K562 (cell line): ENCODE results near the gene SLC4A2. TPM values are rescaled to one million over a fixed set of nuclear protein-coding genes. Genes with fewer than 3 reads are reported as not detected.

Source experiments
- BACH1 ChIP-seq: fragments of 200-800 bp; sonication (Bioruptor generic); IDR thresholded peaks from 2 replicates; pipeline ENCODE4 v1.6.1; 2016; ENCODE audit warnings: missing genetic modification characterization, missing compliant biosample characterization
- CBFB ChIP-seq: sonication (generic); formaldehyde crosslinking; IDR thresholded peaks from 2 replicates; pipeline ENCODE4 v1.4.0; 2020; ENCODE audit warnings: mild to moderate bottlenecking, missing genetic modification reagents
- FOXK1 ChIP-seq: sonication (generic); formaldehyde crosslinking; IDR thresholded peaks from 2 replicates; pipeline ENCODE4 v1.8.0; 2022; ENCODE audit warnings: missing genetic modification reagents, mild to moderate bottlenecking, borderline replicate concordance
- HNRNPLL ChIP-seq: fragments of 200-400 bp; formaldehyde crosslinking; IDR thresholded peaks from 2 replicates; pipeline ENCODE4 v1.6.1; 2017; ENCODE audit warnings: low read length, low read depth, mild to moderate bottlenecking; ENCODE audit not compliant: poor library complexity, severe bottlenecking
- MCM3 ChIP-seq: fragments of 450-650 bp; IDR thresholded peaks from 2 replicates; pipeline ENCODE4 v1.6.1; 2016
- NBN ChIP-seq: fragments of 450-650 bp; IDR thresholded peaks from 2 replicates; pipeline ENCODE4 v1.6.1; 2016; ENCODE audit warnings: low read depth, mild to moderate bottlenecking
- RBM39 ChIP-seq: fragments of 200-400 bp; formaldehyde crosslinking; optimal IDR thresholded peaks from 2 replicates; pipeline ENCODE3; 2018; ENCODE audit warnings: low read depth, low read length
- ZFP1 ChIP-seq: fragments of 450-650 bp; formaldehyde crosslinking; IDR thresholded peaks from 2 replicates; pipeline ENCODE4 v1.4.0; 2020; ENCODE audit warnings: mild to moderate bottlenecking, mixed read lengths
- polyA plus RNA-seq, 8 experiments: library from polyadenylated mRNA; depleted of rRNA in 4 of 8; stranded (reverse) in 5 of 8; unstranded in 3 of 8; fragments of >200 nt; fragmentation: Nextera tagmentation in 2 of 8; fragmentation: Illumina TruSeq in 1 of 8; extraction: Ambion mirVana in 2 of 8; extraction: Trizol in 1 of 8; gene quantifications; 2 replicates each; pipeline versions ENCODE4 v1.2.1 to v1.2.3, GENCODE V29; 2011 to 2014; ENCODE audit warnings: inconsistent platforms in 1 of 8, missing spikeins in 1 of 8
- total RNA-seq, 7 experiments: library from RNA; depleted of rRNA in 6 of 7; stranded (reverse); fragments of >200 nt in 6 of 7; fragmentation: Illumina TruSeq in 2 of 7; extraction: Trizol in 2 of 7; gene quantifications; 2 replicates each; pipeline versions ENCODE4 v1.2.1 to v1.2.3, GENCODE V29; 2011 to 2021; ENCODE audit warnings: low replicate concordance in 1 of 7
- TF ChIP-seq, protein P1 (sequence below), 3 experiments: IDR thresholded peaks in 2 of 3; conservative IDR thresholded peaks in 1 of 3; 2 replicates each; pipeline ENCODE4 v1.5.1; 2011 to 2012; ENCODE audit warnings: low read length in 3 of 3, mild to moderate bottlenecking in 3 of 3, control low read depth in 2 of 3, improper control_type of control experiment in 1 of 3, inconsistent platforms in 1 of 3, low read depth in 1 of 3, mixed read lengths in 1 of 3, moderate library complexity in 1 of 3; ENCODE audit not compliant: insufficient read depth in 2 of 3
- TF ChIP-seq, protein P2 (sequence below), 2 experiments: fragments of 450-650 bp; IDR thresholded peaks; 2 replicates each; pipeline ENCODE4 v1.6.1; 2018; ENCODE audit warnings: mild to moderate bottlenecking in 2 of 2, low read depth in 1 of 2; ENCODE audit not compliant: partially characterized antibody in 2 of 2
- TF ChIP-seq, protein P3 (sequence below), 2 experiments: fragments of 450-650 bp in 1 of 2; sonication (generic) in 1 of 2; formaldehyde crosslinking; conservative IDR thresholded peaks; 2 replicates each; pipeline versions ENCODE4 v1.4.0 to v1.8.1; 2020 to 2022; ENCODE audit warnings: mild to moderate bottlenecking in 1 of 2, missing genetic modification reagents in 1 of 2
- TF ChIP-seq, protein P4 (sequence below): sonication (generic); formaldehyde crosslinking; IDR thresholded peaks from 2 replicates; pipeline ENCODE4 v1.4.0; 2020; ENCODE audit warnings: mild to moderate bottlenecking, missing genetic modification reagents
- TF ChIP-seq, protein P5 (sequence below): fragments of 450-650 bp; formaldehyde crosslinking; IDR thresholded peaks from 2 replicates; pipeline ENCODE4 v1.4.0; 2020; ENCODE audit warnings: mild to moderate bottlenecking, moderate library complexity

Gene SLC4A2
- total and polyA plus RNA-seq, 9 of the 15 experiments (the other 6 are each of a cell fraction or from before 2014, with no cell fraction given): 11.4 to 375 (median 130) TPM

DNA sequence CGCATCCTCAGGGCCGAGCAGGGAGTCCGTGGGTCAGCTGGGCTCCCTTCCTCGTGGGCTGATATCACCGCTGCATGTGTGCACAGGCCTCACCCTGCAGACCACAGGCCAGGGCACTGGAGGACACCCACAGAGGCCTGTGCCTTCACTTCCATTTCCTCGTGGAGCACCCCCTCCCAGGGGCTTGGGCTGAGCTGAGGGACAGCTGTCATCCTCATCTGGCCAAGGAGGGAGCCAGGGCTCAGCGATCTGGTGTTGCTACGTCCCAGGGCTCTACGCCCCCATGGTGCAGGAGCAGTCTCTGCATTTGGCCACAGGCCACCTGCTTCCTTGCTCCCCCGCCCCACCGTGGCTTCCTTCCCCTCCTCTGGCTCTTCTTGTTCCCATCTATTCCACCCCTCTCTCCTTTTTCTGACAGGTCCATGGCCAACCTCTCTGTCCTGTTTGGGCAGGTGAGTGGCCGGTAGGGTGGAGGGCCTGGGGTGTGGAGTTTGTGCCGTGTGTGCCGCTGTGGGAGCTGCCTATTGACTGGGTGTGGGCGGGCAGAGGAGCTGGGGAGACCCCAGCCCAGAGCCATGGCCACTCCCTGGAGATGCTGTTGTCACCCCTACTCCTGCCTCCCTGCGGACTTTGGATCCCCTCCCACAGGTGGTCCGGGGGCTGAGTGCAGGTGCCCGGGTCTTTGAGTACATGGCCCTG, 19.4 kb upstream of the SLC4A2 start (continued):
- TF ChIP-seq FOXK1 (CRISPR knock-in tag): peak; percentile 67; the same call in 1 of the 2 replicates
- TF ChIP-seq BACH1 (tag): no peak
- TF ChIP-seq, protein P1, sequence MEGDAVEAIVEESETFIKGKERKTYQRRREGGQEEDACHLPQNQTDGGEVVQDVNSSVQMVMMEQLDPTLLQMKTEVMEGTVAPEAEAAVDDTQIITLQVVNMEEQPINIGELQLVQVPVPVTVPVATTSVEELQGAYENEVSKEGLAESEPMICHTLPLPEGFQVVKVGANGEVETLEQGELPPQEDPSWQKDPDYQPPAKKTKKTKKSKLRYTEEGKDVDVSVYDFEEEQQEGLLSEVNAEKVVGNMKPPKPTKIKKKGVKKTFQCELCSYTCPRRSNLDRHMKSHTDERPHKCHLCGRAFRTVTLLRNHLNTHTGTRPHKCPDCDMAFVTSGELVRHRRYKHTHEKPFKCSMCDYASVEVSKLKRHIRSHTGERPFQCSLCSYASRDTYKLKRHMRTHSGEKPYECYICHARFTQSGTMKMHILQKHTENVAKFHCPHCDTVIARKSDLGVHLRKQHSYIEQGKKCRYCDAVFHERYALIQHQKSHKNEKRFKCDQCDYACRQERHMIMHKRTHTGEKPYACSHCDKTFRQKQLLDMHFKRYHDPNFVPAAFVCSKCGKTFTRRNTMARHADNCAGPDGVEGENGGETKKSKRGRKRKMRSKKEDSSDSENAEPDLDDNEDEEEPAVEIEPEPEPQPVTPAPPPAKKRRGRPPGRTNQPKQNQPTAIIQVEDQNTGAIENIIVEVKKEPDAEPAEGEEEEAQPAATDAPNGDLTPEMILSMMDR (IDR thresholded peaks at IDR 0.05 in 2 of 3, conservative IDR thresholded peaks at IDR 0.05 in 1 of 3; ENCODE audit: insufficient read depth in 2 of 3, low read depth in 1 of 3, low read length in 3 of 3): peak in 1 of 3 experiments; percentile 11; a peak in 1 of 6 replicates
- peak; percentile 25 for TF ChIP-seq HNRNPLL
- TF ChIP-seq, protein P2, sequence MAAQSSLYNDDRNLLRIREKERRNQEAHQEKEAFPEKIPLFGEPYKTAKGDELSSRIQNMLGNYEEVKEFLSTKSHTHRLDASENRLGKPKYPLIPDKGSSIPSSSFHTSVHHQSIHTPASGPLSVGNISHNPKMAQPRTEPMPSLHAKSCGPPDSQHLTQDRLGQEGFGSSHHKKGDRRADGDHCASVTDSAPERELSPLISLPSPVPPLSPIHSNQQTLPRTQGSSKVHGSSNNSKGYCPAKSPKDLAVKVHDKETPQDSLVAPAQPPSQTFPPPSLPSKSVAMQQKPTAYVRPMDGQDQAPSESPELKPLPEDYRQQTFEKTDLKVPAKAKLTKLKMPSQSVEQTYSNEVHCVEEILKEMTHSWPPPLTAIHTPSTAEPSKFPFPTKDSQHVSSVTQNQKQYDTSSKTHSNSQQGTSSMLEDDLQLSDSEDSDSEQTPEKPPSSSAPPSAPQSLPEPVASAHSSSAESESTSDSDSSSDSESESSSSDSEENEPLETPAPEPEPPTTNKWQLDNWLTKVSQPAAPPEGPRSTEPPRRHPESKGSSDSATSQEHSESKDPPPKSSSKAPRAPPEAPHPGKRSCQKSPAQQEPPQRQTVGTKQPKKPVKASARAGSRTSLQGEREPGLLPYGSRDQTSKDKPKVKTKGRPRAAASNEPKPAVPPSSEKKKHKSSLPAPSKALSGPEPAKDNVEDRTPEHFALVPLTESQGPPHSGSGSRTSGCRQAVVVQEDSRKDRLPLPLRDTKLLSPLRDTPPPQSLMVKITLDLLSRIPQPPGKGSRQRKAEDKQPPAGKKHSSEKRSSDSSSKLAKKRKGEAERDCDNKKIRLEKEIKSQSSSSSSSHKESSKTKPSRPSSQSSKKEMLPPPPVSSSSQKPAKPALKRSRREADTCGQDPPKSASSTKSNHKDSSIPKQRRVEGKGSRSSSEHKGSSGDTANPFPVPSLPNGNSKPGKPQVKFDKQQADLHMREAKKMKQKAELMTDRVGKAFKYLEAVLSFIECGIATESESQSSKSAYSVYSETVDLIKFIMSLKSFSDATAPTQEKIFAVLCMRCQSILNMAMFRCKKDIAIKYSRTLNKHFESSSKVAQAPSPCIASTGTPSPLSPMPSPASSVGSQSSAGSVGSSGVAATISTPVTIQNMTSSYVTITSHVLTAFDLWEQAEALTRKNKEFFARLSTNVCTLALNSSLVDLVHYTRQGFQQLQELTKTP (IDR thresholded peaks at IDR 0.05; ENCODE audit: low read depth in 1 of 2, partially characterized antibody in 2 of 2): no peak
- peak; percentile 63; the same call in 1 of the 2 replicates for TF ChIP-seq CBFB
- TF ChIP-seq, protein P3, sequence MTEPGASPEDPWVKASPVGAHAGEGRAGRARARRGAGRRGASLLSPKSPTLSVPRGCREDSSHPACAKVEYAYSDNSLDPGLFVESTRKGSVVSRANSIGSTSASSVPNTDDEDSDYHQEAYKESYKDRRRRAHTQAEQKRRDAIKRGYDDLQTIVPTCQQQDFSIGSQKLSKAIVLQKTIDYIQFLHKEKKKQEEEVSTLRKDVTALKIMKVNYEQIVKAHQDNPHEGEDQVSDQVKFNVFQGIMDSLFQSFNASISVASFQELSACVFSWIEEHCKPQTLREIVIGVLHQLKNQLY (CRISPR knock-in tag; conservative IDR thresholded peaks at IDR 0.05): 0 out of 4 replicates have a peak, but pooled peaks of 1 of the 2 experiments have one; percentile 34
- TF ChIP-seq, protein P4, sequence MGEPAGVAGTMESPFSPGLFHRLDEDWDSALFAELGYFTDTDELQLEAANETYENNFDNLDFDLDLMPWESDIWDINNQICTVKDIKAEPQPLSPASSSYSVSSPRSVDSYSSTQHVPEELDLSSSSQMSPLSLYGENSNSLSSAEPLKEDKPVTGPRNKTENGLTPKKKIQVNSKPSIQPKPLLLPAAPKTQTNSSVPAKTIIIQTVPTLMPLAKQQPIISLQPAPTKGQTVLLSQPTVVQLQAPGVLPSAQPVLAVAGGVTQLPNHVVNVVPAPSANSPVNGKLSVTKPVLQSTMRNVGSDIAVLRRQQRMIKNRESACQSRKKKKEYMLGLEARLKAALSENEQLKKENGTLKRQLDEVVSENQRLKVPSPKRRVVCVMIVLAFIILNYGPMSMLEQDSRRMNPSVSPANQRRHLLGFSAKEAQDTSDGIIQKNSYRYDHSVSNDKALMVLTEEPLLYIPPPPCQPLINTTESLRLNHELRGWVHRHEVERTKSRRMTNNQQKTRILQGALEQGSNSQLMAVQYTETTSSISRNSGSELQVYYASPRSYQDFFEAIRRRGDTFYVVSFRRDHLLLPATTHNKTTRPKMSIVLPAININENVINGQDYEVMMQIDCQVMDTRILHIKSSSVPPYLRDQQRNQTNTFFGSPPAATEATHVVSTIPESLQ (CRISPR knock-in tag): 0 out of 2 replicates have a peak, but pooled peaks have one; percentile 41
- TF ChIP-seq MCM3: no peak
- TF ChIP-seq RBM39: peak; percentile 24
- TF ChIP-seq ZFP1 (CRISPR knock-in tag): no peak
- no peak for TF ChIP-seq NBN
- TF ChIP-seq, protein P5, sequence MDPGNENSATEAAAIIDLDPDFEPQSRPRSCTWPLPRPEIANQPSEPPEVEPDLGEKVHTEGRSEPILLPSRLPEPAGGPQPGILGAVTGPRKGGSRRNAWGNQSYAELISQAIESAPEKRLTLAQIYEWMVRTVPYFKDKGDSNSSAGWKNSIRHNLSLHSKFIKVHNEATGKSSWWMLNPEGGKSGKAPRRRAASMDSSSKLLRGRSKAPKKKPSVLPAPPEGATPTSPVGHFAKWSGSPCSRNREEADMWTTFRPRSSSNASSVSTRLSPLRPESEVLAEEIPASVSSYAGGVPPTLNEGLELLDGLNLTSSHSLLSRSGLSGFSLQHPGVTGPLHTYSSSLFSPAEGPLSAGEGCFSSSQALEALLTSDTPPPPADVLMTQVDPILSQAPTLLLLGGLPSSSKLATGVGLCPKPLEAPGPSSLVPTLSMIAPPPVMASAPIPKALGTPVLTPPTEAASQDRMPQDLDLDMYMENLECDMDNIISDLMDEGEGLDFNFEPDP (CRISPR knock-in tag): peak; percentile 40; the same call in 1 of the 2 replicates
